Measurements from ENCODE around the gene IDS. TPM values are rescaled to one million over a fixed set of nuclear protein-coding genes. Genes with fewer than 3 reads are reported as not detected.

The IDS gene
- total and polyA plus RNA-seq, 8 donors = 30.1 to 120 (median 37.7) TPM

DNA sequence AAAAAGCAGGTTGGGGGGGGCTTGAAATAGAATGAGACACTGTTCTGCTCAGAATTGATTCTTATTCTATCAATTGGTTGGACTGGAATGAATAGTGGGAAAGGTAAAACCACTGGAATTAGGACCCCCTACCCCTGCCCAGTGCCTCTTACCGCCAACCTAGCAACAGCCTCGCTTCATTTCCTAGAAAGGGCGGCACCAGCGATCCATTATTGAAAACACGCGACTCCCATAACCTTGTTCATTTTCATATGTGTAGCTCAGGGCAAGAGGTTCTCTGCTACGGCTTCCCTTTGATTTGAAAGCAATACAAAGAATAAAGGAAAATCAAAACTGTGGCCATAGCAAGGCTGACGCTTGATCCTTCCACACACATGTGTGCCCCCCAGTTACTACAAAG lies 33.7 kb downstream of the IDS start:
- Histone ChIP-seq H3K36me3 (no peaks in the 10 kb centered on the region), H3K9me3 (no peaks in the 10 kb centered on the region), H3K4me1 (no peaks in the 10 kb centered on the region), H3K27ac (no peak overlapping the region), H3K4me3 (no peak overlapping the region), H3K27me3 (no peaks in the 10 kb centered on the region)
- intact Hi-C loops (cut with DNase I) = no loop called here
- TF ChIP-seq, protein P1, sequence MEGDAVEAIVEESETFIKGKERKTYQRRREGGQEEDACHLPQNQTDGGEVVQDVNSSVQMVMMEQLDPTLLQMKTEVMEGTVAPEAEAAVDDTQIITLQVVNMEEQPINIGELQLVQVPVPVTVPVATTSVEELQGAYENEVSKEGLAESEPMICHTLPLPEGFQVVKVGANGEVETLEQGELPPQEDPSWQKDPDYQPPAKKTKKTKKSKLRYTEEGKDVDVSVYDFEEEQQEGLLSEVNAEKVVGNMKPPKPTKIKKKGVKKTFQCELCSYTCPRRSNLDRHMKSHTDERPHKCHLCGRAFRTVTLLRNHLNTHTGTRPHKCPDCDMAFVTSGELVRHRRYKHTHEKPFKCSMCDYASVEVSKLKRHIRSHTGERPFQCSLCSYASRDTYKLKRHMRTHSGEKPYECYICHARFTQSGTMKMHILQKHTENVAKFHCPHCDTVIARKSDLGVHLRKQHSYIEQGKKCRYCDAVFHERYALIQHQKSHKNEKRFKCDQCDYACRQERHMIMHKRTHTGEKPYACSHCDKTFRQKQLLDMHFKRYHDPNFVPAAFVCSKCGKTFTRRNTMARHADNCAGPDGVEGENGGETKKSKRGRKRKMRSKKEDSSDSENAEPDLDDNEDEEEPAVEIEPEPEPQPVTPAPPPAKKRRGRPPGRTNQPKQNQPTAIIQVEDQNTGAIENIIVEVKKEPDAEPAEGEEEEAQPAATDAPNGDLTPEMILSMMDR (IDR thresholded peaks at IDR 0.05) = no peak
- ATAC-seq (no peak), DNase-seq (no peak)

DNA sequence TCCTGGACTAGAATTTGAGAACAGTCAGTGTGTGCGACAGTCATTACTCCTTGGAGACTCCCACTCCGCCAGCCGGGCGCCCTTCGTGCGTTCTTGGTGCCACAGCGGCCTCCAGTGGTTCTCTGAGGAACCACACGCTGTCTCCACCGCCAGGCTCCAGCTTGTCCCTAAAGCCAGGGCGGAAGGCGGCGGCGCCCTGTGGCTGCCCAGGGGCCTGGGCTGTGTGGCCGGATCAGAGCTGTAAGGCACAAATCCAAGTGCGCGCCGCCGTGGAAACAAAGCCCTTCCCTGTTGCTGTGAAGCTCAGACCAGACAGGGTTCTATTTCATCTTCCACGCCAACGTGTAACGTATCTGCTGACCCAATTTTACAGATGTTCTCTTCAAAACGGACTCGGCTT lies 34.2 kb downstream of the IDS start:
- Histone ChIP-seq H3K4me3 (no peak overlapping the region), H3K27me3 (no peaks in the 10 kb centered on the region), H3K27ac (no peak overlapping the region), H3K4me1 (no peaks in the 10 kb centered on the region), H3K36me3 (no peaks in the 10 kb centered on the region), H3K9me3 (no peaks in the 10 kb centered on the region)
- DNase-seq = peak; percentile 61 to 91 (median 76)
- intact Hi-C loops (cut with DNase I) = no loop called here
- ATAC-seq = peak; percentile 97
- TF ChIP-seq, protein P1 (IDR thresholded peaks at IDR 0.05) = peak; percentile 84 to 92

DNA sequence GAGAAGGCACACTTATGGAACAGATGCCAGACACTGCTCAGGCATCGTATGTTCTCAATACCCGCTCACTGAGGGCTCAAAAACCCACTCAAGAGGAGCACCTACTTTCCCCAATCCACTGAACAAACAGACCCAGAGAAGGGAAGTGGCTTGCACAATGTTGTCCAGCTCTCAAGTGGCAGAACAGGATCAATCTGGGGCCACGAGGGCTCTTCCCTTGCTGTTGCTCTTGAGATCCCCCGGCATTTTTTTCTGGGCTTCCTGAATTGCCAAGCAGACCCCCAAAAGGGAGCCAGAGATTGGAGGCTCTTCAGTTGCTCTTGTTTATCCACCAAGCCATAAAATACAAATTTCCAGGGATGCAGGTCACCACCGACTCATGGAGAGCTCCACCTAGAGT lies 35.7 kb downstream of the IDS start:
- no peaks in the 10 kb centered on the region for H3K4me1 ChIP-seq
- TF ChIP-seq, protein P1 (IDR thresholded peaks at IDR 0.05) = no peak
- no peak overlapping the region for H3K4me3 ChIP-seq
- intact Hi-C loops (cut with DNase I) = no loop called here
- peak; percentile 38 for ATAC-seq
- no peaks in the 10 kb centered on the region for H3K27me3 ChIP-seq
- no peaks in the 10 kb centered on the region for H3K9me3 ChIP-seq
- DNase-seq = no peak
- no peak overlapping the region for H3K27ac ChIP-seq
- no peaks in the 10 kb centered on the region for H3K36me3 ChIP-seq

DNA sequence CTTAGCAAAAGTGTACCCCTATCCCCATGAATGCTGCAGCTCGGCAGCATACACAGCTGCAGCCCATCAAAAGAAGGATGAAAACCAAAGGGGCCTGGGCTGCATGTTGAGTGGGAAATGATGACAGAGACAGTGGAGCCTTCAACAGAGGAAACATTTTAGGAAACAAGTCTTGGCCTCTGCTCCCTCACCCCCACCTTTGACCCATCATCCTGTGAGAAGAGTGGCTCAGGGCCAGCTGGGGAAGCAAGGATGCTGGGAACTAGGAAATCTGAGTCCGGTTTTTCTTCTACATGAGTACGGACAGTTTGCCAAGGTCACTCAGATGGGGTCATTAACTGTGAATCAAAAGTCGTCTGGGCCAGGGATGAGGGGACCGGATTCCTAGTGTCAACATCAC lies 37.2 kb downstream of the IDS start:
- intact Hi-C loops (cut with DNase I) = no loop called here
- H3K4me1 ChIP-seq = no peaks in the 10 kb centered on the region
- no peaks in the 10 kb centered on the region for H3K9me3 ChIP-seq
- H3K27me3 ChIP-seq = no peaks in the 10 kb centered on the region
- DNase-seq (no peak), ATAC-seq (no peak)
- H3K36me3 ChIP-seq = no peaks in the 10 kb centered on the region
- H3K4me3 ChIP-seq = no peak overlapping the region
- no peak overlapping the region for H3K27ac ChIP-seq
- TF ChIP-seq, protein P1 (IDR thresholded peaks at IDR 0.05) = no peak

DNA sequence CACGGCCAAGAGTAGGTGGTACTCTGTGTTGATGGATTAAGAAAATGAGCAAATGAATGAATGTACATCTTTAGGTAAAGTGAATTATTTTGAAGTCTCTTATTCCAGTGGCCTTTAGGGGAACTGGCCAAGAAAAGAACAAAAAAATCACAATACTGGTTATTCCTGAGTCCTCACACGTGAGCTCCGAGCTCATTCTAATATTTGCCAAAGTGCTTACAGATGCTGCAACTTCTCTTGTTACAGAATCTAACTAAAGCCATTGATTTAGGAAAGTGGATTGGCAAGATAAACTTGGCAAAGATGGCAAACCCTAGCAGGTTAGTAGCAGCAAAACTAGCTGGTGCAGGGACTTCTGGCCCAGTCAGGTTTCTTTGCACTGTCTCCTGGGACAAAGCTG lies 37.6 kb downstream of the IDS start:
- TF ChIP-seq, protein P1 (IDR thresholded peaks at IDR 0.05) = no peak
- ATAC-seq (no peak), DNase-seq (no peak)
- Histone ChIP-seq H3K9me3 (no peaks in the 10 kb centered on the region), H3K4me3 (no peak overlapping the region), H3K4me1 (no peaks in the 10 kb centered on the region), H3K27me3 (no peaks in the 10 kb centered on the region), H3K27ac (no peak overlapping the region), H3K36me3 (no peaks in the 10 kb centered on the region)
- intact Hi-C loops (cut with DNase I) = no loop called here

Data from left lung (tissue), 10 donors.